Measurements from ENCODE around the gene CCSER2.
A peak's percentile ranks its signal among the peaks of the same experiment; 100 is the strongest.

CCSER2 gene

DNA sequence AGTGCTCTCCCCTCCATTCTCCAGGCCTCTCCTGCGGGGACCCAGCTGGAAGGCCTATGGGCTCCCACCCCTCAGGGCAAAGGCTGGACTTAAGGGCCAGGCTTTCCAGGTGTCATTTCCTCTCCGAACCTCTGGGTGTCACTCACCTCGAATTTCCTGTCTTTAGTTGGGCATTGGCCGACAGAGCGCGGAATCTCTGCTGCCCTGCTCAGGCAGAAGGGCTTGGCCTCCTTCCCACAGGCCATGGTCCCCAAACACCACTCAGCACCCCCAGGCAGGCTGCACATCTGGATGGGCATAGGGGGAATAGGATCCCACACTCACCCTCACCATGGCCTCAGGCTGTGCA lies 212.9 kb downstream of the CCSER2 start:
- H3K4me3 ChIP-seq (ENCODE audit: control insufficient read depth, low read depth, low read length), result peak overlapping the region; percentile 53
- TF ChIP-seq, protein P1, sequence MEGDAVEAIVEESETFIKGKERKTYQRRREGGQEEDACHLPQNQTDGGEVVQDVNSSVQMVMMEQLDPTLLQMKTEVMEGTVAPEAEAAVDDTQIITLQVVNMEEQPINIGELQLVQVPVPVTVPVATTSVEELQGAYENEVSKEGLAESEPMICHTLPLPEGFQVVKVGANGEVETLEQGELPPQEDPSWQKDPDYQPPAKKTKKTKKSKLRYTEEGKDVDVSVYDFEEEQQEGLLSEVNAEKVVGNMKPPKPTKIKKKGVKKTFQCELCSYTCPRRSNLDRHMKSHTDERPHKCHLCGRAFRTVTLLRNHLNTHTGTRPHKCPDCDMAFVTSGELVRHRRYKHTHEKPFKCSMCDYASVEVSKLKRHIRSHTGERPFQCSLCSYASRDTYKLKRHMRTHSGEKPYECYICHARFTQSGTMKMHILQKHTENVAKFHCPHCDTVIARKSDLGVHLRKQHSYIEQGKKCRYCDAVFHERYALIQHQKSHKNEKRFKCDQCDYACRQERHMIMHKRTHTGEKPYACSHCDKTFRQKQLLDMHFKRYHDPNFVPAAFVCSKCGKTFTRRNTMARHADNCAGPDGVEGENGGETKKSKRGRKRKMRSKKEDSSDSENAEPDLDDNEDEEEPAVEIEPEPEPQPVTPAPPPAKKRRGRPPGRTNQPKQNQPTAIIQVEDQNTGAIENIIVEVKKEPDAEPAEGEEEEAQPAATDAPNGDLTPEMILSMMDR (IDR thresholded peaks at IDR 0.05; ENCODE audit: control insufficient read depth, insufficient read depth, low read depth, low read length, missing control alignments), result no peak
- no peak for DNase-seq (ENCODE audit: low read depth)

DNA sequence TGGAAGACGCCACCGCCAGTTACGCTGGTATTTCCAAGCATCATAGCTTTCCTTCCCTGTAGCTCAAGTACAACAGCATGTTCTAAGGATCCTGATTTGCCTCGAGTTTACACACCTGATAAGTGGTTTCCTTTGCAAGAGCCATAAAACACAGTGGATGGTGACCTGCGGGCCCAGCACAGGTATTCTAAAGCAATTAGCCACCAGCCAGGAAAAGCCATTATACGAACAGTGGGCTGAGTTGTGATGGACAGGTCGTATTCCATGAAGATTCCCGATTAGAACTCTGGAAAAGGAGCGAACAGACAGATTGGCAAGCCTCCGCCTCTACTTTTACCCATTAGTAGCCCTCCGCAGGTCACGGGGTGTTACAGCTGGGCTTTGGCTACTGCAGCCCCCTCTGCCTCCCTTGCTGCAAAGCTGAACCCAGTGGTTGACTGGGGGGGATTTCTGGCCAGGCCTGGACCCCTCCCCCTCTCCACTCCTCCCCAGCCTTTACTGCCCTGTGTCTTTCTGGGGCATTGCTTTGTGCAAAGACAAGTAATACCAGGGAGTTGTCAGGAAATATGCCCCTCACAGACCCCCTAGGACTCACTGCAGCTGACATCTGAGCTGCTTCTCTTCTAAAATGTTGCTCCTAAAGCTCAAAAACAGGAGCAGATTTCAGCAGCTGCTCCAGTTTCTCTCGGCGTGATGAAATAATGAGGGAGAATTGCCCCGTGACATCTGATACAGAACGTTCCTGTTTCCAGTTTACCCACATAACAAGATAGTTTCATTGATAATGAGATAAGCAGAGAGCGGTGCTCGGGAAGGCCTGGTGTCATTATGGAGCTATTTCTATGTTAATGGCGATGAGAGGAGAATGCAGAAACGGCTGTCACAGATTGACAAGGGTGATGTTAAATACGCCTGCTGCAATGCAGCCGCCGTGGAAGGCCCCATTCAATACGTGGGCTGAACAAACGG lies 214.4 kb downstream of the CCSER2 start:
- TF ChIP-seq, protein P1 (IDR thresholded peaks at IDR 0.05; ENCODE audit: control insufficient read depth, insufficient read depth, low read depth, low read length, missing control alignments), result no peak
- no peak for DNase-seq (ENCODE audit: low read depth)
- no peak overlapping the region for H3K4me3 ChIP-seq (ENCODE audit: control insufficient read depth, low read depth, low read length)

DNA sequence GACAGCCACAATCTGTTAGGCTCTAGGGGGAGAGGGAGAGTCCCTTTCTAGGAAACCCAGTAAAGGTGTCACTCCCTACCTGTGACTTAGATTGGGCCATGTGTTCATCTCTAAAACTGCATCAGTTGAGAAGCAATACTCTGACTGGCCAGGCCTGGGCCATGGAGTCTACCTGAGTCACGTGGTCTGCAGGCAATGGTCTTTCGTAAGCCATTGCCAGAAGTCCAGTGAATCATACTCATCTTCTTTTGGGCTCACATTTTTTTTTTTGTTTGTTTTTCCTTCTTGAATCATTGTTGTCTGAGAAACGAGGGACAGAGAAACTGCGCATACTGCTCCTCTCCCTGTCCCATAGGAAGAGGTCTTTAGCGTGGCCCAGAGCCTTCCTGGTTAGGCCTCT lies 215.6 kb downstream of the CCSER2 start:
- H3K4me3 ChIP-seq (ENCODE audit: control insufficient read depth, low read depth, low read length), result no peak overlapping the region
- TF ChIP-seq, protein P1 (IDR thresholded peaks at IDR 0.05; ENCODE audit: control insufficient read depth, insufficient read depth, low read depth, low read length, missing control alignments), result no peak
- no peak for DNase-seq (ENCODE audit: low read depth)

DNA sequence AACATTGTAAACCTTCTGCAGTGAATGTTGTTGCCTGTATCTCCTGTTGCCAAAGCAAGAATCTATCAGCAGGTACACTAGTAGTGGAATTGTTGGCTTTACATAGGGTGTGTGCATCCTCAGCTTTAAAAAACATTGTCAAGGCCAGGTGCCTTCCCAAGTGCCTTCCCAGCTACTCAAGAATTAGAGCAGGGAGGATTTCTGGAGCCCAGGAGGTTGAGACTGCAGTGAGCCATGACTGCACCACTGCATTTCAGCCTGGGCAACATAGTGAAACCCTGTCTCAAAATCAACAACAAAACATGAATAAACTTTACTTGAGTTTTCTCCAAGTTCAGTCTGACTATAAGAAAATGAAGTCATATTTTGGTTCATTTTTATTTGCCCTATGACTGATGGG lies 217.3 kb downstream of the CCSER2 start:
- TF ChIP-seq, protein P1 (IDR thresholded peaks at IDR 0.05; ENCODE audit: control insufficient read depth, insufficient read depth, low read depth, low read length, missing control alignments), result no peak
- DNase-seq (ENCODE audit: low read depth), result no peak
- H3K4me3 ChIP-seq (ENCODE audit: control insufficient read depth, low read depth, low read length), result no peak overlapping the region

DNA sequence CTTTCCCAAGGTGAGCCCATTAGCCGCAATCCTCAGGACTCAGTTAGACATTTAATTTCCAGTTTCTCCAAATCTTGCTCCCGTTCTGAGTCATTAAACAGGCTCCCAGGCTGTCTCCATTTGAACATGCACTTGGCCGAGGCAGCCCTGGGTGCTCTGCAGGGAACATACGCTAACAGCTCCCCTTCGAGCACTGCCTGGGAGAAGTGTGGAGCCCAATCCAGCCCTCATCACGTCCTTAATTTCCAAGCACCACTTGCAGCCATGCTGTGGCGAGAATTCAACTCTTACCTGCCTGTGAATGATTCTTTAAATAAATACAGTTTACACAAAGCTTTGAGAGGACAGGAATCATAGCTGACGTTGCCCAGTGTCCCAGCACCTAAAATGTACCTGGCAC lies 218.2 kb downstream of the CCSER2 start:
- no peak for DNase-seq (ENCODE audit: low read depth)
- H3K4me3 ChIP-seq (ENCODE audit: control insufficient read depth, low read depth, low read length), result no peak overlapping the region
- TF ChIP-seq, protein P1 (IDR thresholded peaks at IDR 0.05; ENCODE audit: control insufficient read depth, insufficient read depth, low read depth, low read length, missing control alignments), result no peak

DNA sequence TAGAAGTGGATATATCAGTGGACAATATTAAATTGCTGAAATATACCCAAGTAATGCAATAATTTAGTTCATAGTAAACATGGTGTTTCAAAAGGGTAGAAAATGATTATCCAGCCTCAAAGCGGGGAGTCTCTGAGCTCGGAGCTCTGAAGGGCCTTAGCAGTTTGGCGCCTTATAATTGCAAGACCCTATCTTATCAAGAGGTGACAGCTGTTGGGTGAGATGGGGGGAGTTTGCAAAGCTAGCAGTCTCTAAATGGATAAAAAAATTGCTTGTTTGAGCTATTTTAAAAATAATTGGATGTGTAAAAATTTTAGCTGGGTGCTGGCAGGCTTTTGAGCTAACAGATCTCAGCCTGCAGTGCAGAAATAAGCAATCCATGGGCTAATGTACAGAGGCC lies 219.2 kb downstream of the CCSER2 start:
- H3K4me3 ChIP-seq (ENCODE audit: control insufficient read depth, low read depth, low read length), result no peak overlapping the region
- no peak for DNase-seq (ENCODE audit: low read depth)
- TF ChIP-seq, protein P1 (IDR thresholded peaks at IDR 0.05; ENCODE audit: control insufficient read depth, insufficient read depth, low read depth, low read length, missing control alignments), result no peak
